Astrocyte (in vitro differentiated cells and primary cell): ENCODE results near the gene RMRP.

Experiments used
- CTCF ChIP-seq: IDR thresholded peaks from 2 replicates; pipeline ENCODE4 v1.5.1; 2011; ENCODE audit warnings: low read depth, mild to moderate bottlenecking, inconsistent platforms, low read length, moderate library complexity; ENCODE audit not compliant: insufficient read depth
- EZH2 ChIP-seq: IDR thresholded peaks from 2 replicates; pipeline ENCODE4 v1.6.1; 2012; ENCODE audit warnings: mild to moderate bottlenecking, low read length, inconsistent platforms; ENCODE audit not compliant: insufficient read depth

GRCh38 chr9:35675732-35676392 lies 18.0 kb upstream of the RMRP start:
- TF ChIP-seq CTCF, result no peak
- no peak for TF ChIP-seq EZH2
